Endothelial cell of umbilical vein (primary cell): ENCODE measurements around the gene ALDH8A1.

ENCODE experiments used
- CTCF ChIP-seq, 2 donors: IDR thresholded peaks; 1 replicate in 1 of 2; 2 replicates in 1 of 2; pipeline ENCODE4 v1.5.1; 2011; ENCODE audit warnings: low read length in 2 of 2, mild to moderate bottlenecking in 2 of 2, moderate library complexity in 2 of 2, control low read depth in 1 of 2, inconsistent platforms in 1 of 2, low read depth in 1 of 2; ENCODE audit not compliant: insufficient read depth in 1 of 2; ENCODE audit errors: extremely low read depth in 1 of 2
- EZH2 ChIP-seq: IDR thresholded peaks from 2 replicates; pipeline ENCODE4 v1.6.1; 2012; ENCODE audit warnings: borderline replicate concordance, low read depth, mild to moderate bottlenecking, moderate library complexity, low read length, inconsistent platforms; ENCODE audit not compliant: severe bottlenecking
- MAX ChIP-seq: IDR thresholded peaks from 2 replicates; pipeline ENCODE4 v1.6.1; 2011; ENCODE audit not compliant: insufficient read depth, insufficient read length
- MYC ChIP-seq: IDR thresholded peaks from one replicate; pipeline ENCODE4 v1.6.1; 2011; ENCODE audit warnings: mild to moderate bottlenecking, low read depth, low read length
- POLR2A ChIP-seq: IDR thresholded peaks from 2 replicates; pipeline ENCODE4 v1.6.1; 2012; ENCODE audit warnings: low read depth, mild to moderate bottlenecking, control low read depth, low read length
- POLR2AphosphoS5 ChIP-seq: IDR thresholded peaks from 2 replicates; pipeline ENCODE4 v1.6.1; 2012; ENCODE audit warnings: low read depth, mild to moderate bottlenecking, control low read depth, low read length, moderate library complexity; ENCODE audit not compliant: insufficient read depth

- TF ChIP-seq MAX (no peak), CTCF (IDR thresholded peaks at IDR 0.05; ENCODE audit: extremely low read depth in 1 of 2, insufficient read depth in 1 of 2, low read depth in 1 of 2, low read length in 2 of 2) (no peak), POLR2A (no peak), POLR2AphosphoS5 (no peak), EZH2 (no peak), MYC (no peak)
These were observed 69.3 kb downstream of the ALDH8A1 start for GRCh38 chr6:134880487-134881190.
